SK-N-SH treated with all-trans-retinoic acid at 6 μM for 48 hours (cell line): ENCODE data around the gene LTF.

Experiments used
- OSR1 ChIP-seq: fragments of 250-450 bp; sonication (Bioruptor Pico); IDR thresholded peaks from 2 replicates; pipeline ENCODE4 v1.8.0; 2022; ENCODE audit warnings: moderate library complexity, mild to moderate bottlenecking, inconsistent platforms
- SNAI2 ChIP-seq: fragments of 250-450 bp; sonication (Bioruptor Pico); IDR thresholded peaks from 2 replicates; pipeline ENCODE4 v1.5.0; 2020; ENCODE audit warnings: mild to moderate bottlenecking, moderate library complexity
- ZFP3 ChIP-seq: fragments of 250-450 bp; sonication (Bioruptor Pico); IDR thresholded peaks from 2 replicates; pipeline ENCODE4 v1.5.0; 2020; ENCODE audit warnings: mild to moderate bottlenecking, moderate library complexity
- ZFP30 ChIP-seq: fragments of 450-650 bp; formaldehyde crosslinking; IDR thresholded peaks from 2 replicates; pipeline ENCODE4 v1.5.0; 2022; ENCODE audit warnings: mild to moderate bottlenecking, moderate library complexity
- ZNF8 ChIP-seq: fragments of 450-650 bp; formaldehyde crosslinking; IDR thresholded peaks from 2 replicates; pipeline ENCODE4 v1.5.0; 2020; ENCODE audit warnings: mild to moderate bottlenecking, moderate library complexity
- TF ChIP-seq, protein P1 (sequence below): fragments of 250-450 bp; sonication (Bioruptor Pico); IDR thresholded peaks from 2 replicates; pipeline ENCODE4 v1.8.0; 2021; ENCODE audit warnings: low read depth, mild to moderate bottlenecking, moderate library complexity, borderline replicate concordance

DNA sequence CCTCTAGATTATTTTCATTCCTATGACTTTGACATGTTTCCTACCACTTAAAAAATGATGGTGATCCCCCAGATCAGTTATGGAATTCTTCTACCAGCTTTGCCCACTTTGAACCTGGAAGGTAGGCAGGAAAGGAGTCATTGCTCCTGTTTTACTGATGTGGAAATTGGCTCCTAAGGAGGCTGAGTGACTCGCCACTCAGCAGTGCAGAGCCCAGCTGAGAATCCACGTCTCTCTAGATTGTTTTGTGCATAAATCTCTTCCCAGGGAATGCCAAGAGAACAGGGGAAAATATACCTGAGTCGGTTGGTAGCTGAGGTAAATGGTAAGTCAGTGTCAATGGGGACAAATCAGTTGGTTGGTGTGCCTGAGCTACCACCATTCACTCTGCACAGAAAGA, 4.7 kb downstream of the LTF start:
- TF ChIP-seq, protein P1, sequence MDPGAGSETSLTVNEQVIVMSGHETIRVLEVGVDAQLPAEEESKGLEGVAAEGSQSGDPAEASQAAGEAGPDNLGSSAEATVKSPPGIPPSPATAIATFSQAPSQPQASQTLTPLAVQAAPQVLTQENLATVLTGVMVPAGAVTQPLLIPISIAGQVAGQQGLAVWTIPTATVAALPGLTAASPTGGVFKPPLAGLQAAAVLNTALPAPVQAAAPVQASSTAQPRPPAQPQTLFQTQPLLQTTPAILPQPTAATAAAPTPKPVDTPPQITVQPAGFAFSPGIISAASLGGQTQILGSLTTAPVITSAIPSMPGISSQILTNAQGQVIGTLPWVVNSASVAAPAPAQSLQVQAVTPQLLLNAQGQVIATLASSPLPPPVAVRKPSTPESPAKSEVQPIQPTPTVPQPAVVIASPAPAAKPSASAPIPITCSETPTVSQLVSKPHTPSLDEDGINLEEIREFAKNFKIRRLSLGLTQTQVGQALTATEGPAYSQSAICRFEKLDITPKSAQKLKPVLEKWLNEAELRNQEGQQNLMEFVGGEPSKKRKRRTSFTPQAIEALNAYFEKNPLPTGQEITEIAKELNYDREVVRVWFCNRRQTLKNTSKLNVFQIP (CRISPR knock-in tag) = no peak
- TF ChIP-seq ZFP30 (CRISPR knock-in tag) = no peak
- TF ChIP-seq OSR1 (CRISPR knock-in tag) = no peak
- TF ChIP-seq ZNF8 (CRISPR knock-in tag) = no peak
- no peak for TF ChIP-seq SNAI2
- TF ChIP-seq ZFP3 (CRISPR knock-in tag) = no peak
